AG09319 (cell line): ENCODE measurements around the gene UCMA.
"Not testable (repeated sequence)": the region's sequence is repeated elsewhere in the genome, so short reads cannot be mapped to it uniquely, and the experiment has no call there.

ENCODE experiments used
- DNase-seq: peaks from one replicate; pipeline ENCODE4 v3.0.0-alpha.2; 2010; ENCODE audit warnings: low read depth; ENCODE audit errors: extremely low read depth
- TF ChIP-seq, protein P1 (sequence below): IDR thresholded peaks from 2 replicates; pipeline ENCODE4 v1.5.1; 2011; ENCODE audit warnings: low read depth, mild to moderate bottlenecking, inconsistent platforms, low read length, moderate library complexity

Gene UCMA, protein sequence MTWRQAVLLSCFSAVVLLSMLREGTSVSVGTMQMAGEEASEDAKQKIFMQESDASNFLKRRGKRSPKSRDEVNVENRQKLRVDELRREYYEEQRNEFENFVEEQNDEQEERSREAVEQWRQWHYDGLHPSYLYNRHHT

DNA sequence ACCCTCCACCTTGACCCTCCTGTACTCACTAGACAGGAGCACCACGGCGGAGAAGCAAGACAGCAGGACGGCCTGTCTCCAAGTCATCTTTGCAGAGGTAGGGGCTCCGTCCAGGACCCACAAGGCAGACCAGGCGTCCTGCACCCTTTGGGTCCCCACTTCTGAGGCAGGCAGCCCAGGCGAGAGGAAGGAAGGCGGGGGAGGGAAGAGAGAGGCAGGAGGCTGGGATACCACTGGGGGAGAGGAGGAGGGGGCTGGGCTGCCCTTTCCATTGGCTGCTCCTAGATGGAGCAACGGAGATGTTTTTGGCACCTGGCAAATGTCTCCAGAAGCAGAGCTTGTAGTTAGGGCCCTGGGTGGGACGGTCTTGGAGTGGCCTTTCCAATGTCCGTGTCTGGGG, at the start of gene UCMA:
Gene UCMA, minus strand, starts transcription at position 203 of the 400 bp plus-strand sequence. Its CDS starts 116 bp downstream, at position 87.
- TF ChIP-seq, protein P1, sequence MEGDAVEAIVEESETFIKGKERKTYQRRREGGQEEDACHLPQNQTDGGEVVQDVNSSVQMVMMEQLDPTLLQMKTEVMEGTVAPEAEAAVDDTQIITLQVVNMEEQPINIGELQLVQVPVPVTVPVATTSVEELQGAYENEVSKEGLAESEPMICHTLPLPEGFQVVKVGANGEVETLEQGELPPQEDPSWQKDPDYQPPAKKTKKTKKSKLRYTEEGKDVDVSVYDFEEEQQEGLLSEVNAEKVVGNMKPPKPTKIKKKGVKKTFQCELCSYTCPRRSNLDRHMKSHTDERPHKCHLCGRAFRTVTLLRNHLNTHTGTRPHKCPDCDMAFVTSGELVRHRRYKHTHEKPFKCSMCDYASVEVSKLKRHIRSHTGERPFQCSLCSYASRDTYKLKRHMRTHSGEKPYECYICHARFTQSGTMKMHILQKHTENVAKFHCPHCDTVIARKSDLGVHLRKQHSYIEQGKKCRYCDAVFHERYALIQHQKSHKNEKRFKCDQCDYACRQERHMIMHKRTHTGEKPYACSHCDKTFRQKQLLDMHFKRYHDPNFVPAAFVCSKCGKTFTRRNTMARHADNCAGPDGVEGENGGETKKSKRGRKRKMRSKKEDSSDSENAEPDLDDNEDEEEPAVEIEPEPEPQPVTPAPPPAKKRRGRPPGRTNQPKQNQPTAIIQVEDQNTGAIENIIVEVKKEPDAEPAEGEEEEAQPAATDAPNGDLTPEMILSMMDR = no peak
- DNase-seq = no peak

DNA sequence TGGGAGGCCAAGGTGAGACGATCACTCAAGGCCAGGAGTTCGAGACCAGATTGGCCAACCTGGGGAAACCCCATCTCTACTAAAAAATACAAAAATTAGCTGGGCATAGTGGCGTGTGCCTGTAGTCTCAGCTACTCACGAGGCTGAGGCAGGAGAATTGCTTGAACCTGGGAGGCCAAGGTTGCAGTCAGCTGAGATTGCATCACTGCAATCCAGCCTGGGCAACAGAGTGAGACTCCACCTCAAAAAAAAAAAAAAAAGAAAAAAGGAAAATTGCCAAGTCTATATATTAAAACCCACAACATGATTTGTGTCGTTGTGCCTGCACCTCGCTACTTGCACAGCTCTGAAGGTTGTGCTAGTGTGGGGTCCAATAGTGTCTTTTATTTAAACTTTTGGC, 48.2 kb upstream of the UCMA start:
- not testable (repeated sequence) for DNase-seq

DNA sequence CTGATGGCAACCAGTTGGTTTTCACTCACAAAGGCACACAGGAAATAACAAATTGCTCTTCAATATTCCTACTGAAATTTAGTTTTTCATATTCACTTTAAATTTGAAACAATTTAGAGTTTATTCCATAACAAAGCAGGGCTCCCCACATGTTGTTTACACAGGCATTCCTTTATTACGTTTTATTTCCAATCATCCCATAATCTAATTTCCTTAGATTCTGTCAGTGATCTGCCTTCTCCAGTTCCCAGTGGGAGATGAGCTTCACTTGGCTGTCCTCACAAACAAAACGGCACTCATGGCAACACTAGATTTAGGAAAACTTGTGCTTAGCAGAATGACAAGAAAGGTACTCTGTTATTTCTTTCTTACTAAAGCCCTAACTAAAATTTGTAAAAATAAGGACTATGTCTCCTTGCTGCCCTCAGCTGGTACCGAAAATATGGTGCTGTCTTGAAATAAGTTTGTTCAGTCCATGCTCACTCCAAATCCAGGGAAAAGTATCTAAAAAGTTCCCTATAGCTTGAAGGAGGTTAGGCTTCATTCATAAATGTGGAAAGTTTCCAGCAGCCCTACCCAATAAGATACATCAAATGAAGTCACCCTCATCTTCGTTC, 42.7 kb upstream of the UCMA start:
- TF ChIP-seq, protein P1 = peak; percentile 21
- no peak for DNase-seq

DNA sequence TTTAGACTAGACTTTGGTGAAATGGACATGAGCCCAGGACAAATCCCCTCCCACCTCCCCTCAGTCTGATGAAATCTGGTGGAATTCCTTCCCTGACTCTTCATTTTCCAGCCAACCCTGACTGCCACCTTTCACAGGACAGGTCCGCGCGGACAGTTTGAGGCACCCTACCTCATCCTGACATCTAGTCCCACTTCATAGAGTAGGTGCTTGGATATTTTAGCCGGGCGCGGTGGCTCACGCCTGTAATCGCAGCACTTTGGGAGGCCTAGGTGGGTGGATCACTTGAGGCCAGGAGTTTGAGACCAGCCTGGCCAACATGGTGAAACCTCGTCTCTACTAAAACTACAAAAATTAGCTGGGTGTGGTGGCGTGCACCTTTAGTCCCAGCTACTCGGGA, 42.0 kb upstream of the UCMA start:
- DNase-seq = not testable (repeated sequence)

DNA sequence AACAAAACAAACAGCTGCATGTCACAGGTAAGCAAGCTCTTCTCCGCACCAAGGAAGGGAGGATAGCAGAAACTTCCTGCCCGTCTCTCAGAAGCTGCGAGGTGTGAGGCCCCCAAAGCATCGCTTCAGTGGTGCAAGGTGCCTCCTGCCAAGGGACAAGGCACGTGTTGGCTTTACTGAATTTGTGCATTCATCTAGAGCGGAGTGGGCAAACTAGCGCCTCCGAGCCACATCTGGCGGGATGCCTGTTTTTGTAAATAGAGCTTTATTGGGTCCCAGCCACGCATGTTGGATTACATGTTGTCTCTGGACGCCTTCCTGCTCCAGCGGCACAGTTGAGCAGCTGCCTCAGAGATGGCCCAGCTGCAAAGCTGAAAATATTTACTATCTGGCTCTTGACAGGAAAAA, 38.0 kb upstream of the UCMA start:
- peak; percentile 5 for DNase-seq

DNA sequence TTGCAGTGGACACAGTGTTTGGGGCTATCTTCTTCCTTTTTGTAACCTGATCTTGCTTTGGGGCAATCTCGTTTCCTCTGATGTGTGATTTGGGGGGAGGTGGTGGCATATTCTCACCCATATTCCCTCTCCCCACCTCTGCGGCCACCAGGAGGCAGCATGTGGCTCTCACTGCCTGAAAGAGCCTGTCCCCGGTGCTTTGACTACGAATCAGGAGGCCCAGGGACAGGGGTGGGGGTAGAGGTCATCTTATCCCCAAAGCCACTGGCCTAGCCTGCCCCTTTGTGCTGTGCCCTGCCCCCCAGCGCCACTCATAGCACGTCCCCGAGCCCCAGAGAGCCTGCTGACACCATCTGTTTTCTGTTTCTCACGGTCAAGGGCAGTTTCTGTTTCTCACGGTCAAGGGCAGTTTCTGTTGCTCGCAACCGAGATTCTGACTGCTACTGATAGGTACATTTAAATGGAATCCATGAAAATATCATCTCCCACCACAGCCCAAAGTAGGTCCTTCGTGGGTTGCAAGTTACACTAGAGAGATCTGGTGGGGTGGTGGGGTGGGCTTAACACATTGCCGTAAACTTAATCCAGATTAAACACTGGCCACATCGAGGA, 37.5 kb upstream of the UCMA start:
- no peak for DNase-seq
- TF ChIP-seq, protein P1 = peak; percentile 23

More for the DNA sequence above, 38.0 kb upstream of the UCMA start:
- TF ChIP-seq, protein P1 = no peak

DNA sequence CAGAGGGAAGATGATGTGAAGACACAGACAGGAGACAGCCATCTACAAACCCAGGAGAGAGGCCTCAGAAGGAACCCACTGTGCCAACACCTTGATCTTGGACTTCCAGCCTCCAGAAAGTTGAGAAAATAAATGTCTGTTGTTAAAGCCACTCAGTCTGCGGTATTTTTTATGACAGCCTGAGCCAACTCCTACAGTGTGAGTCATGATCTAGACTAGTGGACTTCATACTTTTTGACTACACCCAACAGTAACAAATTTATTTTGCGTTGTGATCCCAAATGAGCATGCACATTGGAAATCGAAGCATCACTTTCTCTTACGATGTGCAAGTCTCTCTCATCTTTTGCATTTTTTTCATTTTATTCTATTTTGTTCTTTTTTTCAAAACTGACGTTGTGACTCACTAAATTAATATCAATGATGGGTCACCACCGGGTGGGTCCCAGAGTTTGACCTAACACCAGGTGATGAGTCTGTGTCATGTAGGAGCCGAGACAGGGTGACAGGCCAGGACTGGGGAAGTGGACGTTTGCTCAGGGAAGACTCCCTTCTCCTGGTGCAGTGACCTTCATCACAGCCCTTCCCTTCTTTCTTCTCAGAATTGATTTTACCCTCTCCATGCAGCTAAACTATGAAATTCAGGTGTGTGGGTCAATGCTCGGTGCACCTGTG, 36.8 kb upstream of the UCMA start:
- TF ChIP-seq, protein P1 = no peak
- no peak for DNase-seq

DNA sequence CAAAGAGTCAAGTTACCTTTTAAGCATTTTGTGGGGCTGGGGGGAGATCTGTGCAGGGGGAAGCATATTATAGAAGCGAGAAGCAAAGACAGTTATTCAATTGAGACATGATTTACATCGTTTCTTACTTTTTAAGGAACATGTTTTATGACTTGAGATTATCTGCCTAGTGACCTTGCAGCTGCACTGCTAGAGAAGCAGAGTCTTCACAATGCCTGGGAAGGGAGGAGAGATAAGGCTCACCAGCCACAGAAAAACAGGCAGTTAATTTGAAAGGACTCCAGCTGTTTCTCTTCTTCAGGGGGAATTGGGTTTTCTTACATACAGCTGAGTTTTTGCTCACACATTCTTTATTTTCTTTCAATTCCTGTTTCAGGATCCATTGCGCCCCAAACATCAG, 34.7 kb upstream of the UCMA start:
- TF ChIP-seq, protein P1 = no peak
- no peak for DNase-seq
